Embryonic facial prominence (tissue), 1 donor: ENCODE results near the gene DGKZ.

Experiments
- DNase-seq: peaks from one replicate; pipeline ENCODE4 v3.0.0-alpha.2; 2016; ENCODE audit errors: extremely low spot score

DGKZ gene

DNA sequence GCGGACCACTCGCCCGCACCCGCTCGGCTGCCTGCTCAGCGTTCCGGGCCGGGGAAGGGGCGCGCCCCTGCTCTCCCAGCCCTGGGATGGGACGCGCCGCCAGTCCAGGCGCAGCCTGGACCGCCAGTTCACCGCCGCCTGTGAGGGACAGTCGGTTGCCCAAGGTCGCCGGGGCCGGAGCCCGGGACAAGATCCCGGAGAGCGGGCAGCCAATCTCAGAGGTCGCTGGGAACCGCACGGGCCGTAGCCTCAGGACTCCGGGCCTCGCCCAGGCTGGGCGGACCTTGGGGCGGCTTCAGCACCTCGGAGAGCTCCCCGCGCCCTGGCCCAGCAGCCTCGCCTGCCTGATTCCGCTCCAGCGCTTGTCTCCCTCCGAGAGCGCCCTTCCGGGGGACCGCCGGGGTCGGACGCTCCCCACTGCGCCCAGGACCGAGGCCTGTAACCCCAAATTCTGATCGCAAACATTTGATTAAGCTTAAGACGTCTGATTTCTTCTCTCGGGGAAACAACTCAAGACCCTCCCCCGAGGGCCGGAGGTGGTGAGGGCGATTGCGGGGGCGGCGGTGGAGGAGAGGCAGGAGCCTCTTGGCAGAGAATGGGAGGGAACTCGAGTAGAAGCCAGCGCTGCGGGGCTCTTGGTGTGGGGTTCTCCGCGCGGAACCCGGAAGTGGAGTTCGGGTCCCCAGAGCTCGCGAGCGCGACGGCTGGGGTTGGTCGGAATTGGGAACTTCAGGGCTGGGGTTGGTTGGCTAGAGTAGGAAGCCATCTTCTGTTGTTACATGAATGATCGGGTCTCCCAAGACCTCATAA, 45.4 kb downstream of the DGKZ start:
- DNase-seq = no peak

DNA sequence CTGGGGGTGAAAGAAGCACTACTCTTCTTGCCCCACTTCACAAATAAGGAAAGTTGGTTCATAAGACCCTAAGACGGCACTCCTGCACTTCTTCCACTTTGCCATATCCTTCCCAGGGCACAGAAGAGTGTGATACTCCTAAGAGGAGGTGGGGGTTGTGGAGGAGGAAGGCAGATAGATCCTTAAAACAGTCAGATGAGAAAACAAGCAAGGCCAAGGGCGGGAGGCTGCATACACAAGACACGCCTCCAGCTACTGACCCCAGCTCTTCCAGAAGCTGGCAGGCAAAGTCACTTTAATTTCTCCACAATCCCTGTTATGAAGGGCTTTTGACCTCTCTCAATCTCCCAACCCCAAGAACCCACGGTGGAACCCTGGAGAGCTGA, 46.0 kb downstream of the DGKZ start:
- DNase-seq = no peak

DNA sequence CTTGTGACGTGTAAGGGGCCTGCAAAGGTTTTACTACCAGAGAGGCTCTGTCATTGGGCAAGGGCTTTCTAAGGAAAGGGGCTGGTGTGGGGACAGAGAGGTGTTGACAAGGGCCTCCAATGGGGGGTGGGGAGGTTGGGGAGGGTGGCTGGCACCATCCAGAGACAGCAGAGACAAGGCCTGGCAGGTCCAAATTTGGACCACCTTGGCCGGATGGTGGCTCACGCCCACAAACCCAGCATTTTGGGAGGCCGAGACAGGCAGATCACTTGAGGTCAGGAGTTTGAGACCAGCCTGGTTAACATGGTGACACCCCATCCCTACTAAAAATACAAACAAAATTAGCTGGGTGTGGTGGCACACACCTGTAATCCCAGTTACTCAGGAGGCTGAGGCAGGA, 46.5 kb downstream of the DGKZ start:
- DNase-seq = no peak

DNA sequence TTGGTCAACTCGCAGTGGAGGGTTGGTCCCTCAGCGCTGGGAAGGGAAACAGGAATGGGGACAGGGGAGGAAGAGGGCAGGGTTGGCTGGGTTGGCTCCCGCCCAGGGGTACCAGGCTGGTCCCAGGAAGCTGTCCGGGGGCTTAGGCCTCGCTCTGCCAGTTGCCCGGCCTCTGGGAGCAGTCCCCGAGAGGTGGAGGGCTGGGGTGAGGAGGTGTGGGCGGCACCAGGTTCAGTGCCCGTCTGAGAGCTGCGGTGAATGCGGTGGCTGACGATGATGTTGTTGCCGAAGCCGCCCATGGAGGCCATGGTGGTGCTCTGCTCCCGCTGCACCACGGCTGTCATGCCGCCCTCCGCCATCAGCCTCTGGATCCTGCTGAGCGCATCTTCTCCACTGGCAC, 50.3 kb downstream of the DGKZ start:
- no peak for DNase-seq

DNA sequence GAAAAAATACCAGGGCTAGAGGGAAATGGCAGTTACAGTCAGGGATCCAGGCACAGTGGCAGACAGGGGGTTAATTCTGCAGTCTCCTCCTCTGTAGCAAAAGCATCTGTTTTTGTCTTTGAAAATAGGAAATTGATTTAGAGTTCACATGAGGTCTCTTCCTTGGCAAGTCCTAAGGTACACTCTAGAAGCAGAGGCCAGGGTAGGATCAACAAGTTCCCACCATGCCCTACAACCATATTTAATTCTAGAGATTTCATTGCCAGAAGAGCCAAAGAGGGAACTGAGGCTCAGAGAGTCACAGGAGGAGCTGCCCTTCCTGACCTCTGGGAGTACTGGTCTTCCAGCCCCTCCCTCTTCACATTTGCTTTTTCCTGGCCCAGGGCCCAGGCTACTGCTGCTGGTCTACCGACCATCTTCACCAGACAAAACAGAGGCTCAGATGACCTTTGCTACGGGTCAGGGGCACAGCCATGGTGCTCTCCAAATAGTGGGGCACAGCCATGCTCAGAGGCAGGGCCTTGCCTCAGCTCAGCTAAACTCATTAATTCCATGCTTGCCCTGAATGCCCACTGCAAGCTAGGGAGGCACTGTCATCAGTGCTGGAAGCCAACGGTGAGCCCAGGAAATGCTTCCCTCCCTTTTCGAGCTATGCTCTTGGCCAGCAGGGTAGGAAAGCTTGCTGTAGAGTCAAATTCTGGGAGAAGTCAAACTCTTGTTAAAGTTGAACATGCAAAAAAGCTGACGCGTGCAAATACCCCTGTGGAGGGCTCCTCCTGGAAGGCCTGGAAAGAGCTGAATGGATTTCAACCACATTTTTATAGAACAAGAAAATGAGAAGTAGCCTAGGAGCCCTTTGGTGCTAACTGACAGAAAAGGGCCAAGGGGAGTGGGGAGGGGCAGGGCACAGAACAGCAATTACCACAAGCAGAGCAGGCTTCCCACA, 56.0 kb downstream of the DGKZ start:
- DNase-seq = no peak

DNA sequence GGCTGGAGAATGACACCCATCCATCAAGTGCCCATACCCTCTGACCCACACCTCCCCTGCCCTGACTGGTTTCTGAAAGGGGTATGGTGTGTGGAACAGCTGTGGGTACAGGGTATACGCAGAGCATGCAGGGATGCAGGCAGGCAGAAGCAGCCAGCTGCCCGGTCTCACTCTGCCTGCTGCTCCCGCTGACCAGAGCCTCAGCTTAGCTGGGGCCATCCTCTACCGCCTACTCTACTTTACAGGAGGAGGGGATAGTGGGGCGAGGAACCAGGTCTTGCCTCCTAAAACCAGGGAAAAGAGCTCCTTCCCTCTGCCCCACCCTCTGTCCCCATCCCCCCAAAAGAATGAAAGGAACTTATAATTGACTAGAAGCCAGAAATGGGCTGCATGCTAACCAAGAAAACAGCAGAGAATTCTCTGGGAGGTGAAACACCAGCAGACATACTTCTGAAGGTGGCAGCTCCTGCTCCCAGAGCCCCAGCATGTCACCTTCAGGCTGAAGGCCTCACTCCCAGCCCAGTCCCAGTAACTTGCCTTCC, 57.3 kb downstream of the DGKZ start:
- no peak for DNase-seq

DNA sequence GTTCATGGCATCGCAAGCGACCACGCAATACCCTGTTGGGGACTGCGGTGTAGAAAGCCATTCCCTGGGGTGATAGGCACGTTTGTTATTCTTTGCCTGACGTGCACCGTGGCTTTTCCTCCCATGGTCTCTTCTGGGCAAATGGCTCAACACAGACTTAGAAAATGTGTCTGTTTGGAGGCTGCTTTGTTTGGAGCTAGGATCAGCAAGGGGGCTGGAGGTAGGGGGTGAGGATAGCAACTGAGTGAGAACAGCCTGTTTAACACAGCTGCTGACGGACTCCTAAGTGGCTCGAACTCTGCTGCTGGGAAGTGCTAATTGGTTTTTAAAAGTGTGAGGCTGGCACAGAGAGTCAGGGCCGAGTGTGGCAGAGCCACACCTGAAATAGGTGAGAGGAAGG, 60.4 kb downstream of the DGKZ start:
- DNase-seq = no peak

DNA sequence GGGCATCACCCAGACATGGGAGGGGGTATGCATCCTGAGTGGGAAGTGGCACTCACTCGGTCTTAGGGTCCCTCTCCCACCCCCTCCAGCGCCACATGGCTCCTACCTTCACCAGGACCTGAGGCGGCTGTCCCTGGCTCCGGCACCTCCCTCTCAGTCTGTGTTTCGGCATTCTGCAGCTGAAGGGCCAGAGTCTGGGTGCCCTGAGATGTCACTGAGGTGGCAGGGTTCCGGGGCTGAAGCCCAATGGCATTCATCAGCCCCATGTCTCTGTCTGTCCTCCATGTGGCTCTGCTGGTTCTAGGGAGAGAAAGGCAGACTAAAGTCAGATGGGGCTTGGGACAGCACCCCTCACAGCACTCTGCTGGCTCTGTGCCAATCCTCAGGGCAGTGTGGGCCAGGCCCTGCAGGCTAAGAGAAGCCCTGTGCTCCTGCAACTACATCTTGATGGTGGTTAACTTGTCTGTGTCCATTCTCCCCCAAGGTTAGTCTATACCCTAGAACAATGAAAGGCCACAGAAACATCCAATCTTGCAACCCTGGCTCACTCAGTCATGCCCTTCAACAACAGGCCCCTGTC, 61.2 kb downstream of the DGKZ start:
- no peak for DNase-seq

DNA sequence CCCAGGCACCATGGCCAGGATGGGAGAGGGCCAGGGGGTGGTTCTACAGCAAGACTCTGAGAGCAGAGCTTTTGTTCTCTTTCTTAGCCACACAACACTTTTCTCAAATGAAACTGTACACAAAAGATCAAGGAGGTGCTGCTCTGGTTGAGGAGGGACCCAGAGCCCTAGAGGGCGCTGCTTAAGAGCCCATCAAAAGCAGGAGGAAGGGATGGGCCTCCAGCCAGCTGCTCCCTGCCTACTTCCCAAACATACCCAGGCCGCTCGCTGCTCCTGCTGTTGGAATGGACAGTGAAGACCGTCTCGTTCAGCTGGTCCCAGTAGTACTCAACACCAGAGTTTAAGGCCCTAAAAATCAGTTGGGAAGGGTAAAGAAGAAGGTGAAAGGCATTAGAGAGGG, 62.8 kb downstream of the DGKZ start:
- DNase-seq = no peak

DNA sequence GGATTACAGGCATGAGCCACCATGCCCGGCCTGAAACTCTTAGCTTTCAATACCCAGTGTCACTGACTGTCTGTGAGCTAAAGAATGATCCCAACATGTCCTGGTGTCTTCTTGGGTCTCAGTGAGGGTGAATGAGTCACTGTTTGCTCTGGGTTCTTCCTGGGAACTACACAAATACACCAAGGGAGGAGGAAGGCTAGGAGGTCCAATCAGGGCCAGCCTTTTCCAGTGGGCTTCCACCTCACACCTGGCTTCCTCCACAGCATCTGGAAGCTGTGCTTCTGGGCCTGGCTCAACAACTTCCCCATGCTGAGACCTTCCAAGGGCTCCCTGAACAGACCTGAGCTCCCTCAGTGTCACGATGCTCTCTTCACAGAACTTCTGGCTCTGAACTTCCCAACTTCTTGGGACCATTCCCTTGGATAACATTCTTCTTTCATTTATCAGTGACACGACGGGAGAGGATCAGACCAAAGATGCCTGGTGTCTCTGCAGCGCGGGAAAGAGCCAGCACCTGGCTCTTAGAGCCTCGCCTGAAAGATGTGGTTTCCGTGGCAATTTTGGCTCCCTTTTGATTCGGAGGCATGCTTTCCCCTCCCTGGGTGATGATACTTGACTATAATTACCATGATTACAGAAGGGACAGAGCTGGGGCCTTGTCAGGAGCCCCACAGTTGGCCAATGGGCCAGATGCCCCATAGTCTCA, 66.7 kb downstream of the DGKZ start:
- DNase-seq = no peak

DNA sequence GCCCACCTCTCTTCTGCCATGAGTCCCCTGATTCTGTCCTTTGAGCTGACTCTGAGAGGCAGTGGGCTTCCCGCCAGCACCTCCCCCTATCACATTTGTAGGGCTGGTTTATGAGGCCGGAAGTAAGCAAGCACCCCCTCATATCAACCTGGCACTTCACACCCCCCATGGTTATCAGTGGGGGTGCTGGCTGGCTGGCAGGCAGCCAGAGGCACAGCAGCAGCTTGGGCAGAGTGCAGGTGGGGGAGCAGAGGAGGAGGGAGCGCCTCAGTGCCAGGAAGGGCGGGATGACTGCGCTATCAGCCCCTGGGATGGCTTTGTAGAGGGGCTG, 67.2 kb downstream of the DGKZ start:
- DNase-seq = no peak

DNA sequence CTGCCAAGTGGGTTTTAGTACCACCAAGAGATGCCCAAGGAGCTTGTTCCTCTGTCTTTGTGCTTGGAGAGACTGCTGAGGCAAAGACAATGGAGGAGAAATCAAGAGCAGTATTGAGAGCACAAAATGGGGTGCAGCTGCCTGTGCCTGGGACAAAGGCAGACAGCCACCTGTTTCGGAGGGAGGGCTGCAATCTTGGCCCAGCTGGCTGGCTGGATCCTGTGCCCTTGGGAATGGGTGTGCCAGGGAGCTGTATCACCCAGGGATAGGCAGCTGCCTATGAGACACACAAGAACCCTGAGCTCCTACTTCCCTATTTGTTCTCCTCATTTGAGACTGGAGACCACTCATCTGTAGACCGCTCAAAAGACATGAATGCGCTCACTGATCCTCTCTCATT, 67.6 kb downstream of the DGKZ start:
- no peak for DNase-seq

DNA sequence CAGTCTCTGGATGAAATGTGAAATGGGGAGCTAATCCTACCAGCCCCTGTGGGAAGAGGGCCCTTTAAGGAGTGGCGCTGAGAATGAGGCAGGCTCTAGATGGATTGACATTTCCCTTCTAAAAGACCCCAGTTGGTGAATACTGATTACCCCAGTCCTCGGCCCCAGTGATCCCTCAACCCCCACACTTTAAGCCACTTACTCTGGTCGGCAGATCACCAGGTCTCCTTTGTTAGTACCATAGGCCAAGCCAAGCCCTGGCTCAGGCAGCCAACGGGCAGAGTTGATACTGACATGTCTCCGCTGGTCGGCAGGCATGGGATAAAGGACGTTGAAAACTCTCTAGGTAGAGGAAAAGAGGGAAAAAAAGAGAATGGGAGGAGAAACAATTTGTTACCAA, 70.4 kb downstream of the DGKZ start:
- no peak for DNase-seq

DNA sequence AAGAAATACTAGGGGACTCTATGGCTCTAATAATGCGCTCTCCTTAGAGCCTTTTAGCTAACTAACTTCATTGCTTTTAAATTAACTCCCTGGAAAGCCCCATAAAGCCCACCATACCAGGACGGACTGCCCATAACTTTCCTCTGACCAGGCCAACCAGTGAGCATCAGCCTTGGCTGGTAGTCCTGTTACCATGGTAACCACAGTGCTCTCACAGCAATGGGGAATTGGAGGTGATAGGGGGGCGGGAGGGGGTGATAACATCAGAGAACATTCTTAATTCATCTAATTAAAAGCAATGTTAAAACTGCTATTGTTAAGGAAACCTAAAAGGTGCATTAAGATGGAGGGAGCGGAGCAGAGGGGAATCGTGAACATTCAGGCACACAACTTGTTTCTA, 71.5 kb downstream of the DGKZ start:
- DNase-seq = no peak

DNA sequence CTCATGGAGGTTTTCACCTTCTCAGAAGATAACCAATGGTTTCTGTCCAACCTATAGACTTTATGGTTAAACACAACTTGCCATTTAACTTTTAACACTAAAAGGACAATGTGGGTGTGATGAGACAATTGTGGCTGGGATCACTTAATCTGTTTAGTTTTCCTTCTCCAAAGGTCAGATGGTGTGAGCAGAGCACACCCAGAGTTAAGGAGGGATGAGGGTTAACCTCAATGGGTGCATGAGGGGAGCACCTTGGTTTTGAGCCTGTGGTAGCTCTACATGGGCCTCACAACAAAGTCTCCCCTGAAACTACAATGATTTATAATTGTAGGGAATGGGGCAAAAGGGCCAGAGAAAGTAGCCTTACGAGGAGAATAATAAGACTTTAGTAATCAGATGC, 73.2 kb downstream of the DGKZ start:
- no peak for DNase-seq

DNA sequence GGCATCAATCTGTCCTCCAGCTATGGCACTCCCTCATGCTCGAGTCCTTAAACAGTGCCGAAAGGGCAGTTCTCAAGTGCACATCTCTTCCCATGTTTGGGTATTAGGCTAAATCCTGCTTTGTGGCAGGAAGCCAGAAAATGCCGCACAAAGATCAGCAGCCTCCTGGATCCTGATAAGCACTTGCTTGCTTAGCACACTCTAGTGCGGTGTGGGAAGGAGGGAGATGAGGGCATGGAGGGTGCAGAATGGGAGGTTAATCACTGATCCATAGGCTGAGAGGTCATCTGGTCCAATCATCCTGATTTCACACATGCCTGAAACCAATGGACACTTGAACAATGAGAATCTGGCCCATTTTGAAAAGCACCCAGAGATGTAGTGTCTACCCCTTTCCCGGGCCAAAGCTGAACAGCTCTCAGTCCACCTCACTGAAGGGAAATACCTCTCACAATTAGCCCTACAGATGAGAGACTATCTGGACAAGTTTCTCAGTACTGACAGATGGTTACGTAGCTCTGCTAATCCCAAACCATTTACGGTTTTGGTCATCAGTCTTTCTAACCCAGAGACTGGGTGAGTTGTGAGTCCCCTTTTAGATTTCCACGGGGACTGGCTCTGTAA, 74.1 kb downstream of the DGKZ start:
- no peak for DNase-seq

DNA sequence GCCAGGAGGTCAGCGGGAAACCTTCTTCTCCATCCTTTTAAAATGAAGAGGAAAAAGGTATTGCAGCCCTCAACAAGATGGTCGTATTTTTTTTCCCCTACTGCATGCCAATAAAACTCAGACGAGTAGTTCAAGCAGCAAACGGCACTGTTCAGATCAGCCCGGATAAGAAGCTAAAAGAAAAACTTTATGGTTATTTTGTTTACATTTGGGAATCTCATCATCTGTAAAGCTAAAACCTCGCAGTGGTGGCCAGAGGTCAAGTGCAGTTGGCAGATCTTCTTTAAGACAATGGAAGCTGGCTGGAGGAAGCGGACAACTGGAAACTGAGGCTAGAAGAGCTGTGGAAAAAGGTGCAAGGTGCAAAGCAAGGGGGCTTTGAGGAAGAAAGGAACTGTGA, 75.3 kb downstream of the DGKZ start:
- no peak for DNase-seq

DNA sequence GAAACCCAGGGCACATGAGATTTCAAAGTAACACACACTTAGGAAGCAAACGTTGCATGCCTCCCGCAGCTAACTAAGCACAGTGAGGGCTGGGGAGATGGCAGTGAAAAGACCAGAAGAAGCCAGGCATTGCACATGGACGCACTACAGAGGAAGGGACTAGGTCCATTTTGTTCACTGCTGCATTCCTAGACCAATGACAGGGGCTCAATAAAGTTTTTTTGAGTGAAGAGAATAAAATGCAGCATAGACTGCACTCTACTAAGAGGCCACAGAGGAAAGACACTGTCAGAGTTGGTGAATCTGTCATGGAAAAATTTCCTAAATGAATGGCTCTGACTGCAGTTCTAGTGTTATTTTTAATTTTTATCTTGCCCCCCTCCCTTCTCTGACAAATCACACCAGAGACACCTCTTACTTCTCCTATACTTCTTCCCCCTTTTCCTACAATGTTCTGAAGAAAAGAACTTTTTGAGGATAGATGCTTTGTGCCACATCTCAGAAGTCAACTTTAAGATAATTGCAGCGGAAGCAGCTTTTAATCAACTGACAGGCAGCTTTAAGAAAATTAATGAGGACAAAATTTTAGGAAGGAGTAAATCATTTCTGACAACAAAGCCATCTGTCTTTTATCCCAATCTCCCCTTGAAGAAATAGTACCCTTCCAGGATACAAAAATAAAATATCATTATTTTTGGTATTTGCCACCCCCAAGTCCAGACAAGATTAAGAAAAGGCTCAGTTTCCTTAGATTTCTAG, 79.1 kb downstream of the DGKZ start:
- DNase-seq = no peak

DNA sequence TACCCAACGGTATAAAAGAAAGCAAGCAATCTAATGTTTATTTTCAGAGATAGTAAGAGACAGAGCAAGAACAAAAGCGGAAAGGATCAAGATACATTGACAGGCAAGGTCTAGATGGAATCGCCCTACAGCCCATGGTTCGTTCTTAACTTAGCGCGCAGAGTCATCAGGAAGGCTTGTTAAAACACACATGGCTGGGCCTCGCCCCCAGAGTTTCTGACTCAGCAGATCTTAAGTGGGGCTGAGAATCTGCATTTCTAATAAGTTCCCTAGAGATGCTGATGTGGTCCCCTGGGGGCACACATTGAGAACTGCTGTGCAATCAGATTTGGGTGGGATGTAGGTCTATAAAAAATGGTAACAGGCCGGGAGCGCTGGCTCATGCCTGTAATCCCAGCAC, 80.1 kb downstream of the DGKZ start:
- DNase-seq = no peak

DNA sequence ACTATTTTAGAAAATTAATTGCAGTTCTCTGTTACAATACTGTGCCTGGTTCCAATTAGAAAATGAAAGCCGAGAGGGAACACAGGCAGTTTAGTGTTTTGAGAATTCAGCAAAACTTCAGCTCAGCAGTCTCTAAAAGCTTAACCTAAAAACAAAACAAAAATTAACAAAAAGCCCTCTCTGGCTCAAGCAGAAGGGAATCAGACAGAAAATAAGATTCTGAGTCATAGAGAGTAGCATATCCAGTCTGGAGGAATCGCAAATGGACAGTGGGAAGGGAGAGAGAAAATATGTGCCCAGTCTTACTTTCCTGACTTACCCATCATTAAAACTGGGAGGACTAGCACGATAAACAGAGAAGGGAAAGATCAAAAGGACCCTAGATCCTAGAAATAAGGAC, 82.5 kb downstream of the DGKZ start:
- no peak for DNase-seq
